Gastroesophageal sphincter (tissue), 3 donors: Measurements from ENCODE around the gene EPHA7.

Source experiments
- POLR2A ChIP-seq, 2 donors: fragments of 450-650 bp; IDR thresholded peaks; one replicate each; pipeline ENCODE4 v1.6.1; 2017; ENCODE audit warnings: antibody characterized with exemption in 2 of 2, mild to moderate bottlenecking in 2 of 2, moderate library complexity in 1 of 2
- POLR2AphosphoS5 ChIP-seq: sonication (generic); formaldehyde crosslinking; IDR thresholded peaks from one replicate; pipeline ENCODE4 v1.6.1; 2017; ENCODE audit warnings: antibody characterized with exemption
- TF ChIP-seq, protein P1 (sequence below), 4 experiments: fragments of 200-600 bp in 2 of 4; fragments of 450-650 bp in 2 of 4; sonication (generic) in 1 of 4; IDR thresholded peaks; one replicate each; pipeline ENCODE4 v1.5.1; 2017 to 2019; ENCODE audit warnings: antibody characterized with exemption in 4 of 4, mild to moderate bottlenecking in 2 of 4, moderate library complexity in 2 of 4

- TF ChIP-seq POLR2A (IDR thresholded peaks at IDR 0.05) (no peak), POLR2AphosphoS5 (no peak)
- TF ChIP-seq, protein P1, sequence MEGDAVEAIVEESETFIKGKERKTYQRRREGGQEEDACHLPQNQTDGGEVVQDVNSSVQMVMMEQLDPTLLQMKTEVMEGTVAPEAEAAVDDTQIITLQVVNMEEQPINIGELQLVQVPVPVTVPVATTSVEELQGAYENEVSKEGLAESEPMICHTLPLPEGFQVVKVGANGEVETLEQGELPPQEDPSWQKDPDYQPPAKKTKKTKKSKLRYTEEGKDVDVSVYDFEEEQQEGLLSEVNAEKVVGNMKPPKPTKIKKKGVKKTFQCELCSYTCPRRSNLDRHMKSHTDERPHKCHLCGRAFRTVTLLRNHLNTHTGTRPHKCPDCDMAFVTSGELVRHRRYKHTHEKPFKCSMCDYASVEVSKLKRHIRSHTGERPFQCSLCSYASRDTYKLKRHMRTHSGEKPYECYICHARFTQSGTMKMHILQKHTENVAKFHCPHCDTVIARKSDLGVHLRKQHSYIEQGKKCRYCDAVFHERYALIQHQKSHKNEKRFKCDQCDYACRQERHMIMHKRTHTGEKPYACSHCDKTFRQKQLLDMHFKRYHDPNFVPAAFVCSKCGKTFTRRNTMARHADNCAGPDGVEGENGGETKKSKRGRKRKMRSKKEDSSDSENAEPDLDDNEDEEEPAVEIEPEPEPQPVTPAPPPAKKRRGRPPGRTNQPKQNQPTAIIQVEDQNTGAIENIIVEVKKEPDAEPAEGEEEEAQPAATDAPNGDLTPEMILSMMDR (IDR thresholded peaks at IDR 0.05) = no peak
Measured at GRCh38 chr6:93454533-93454932, 35.2 kb upstream of the EPHA7 start.
